Tibial nerve (tissue), 4 donors: ENCODE data around the gene ZNF148. TPM values are rescaled to one million over a fixed set of nuclear protein-coding genes. Genes with fewer than 3 reads are reported as not detected.
"Not testable (repeated sequence)": the region's sequence is repeated elsewhere in the genome, so short reads cannot be mapped to it uniquely, and the experiment has no call there.

Source experiments
- DNase-seq, 2 donors: peaks; one replicate each; pipeline ENCODE4 v3.0.0-alpha.2; 2019; ENCODE audit warnings: low spot score in 2 of 2
- H3K27ac ChIP-seq, 4 donors: fragments of 200-600 bp; sonication (generic) in 3 of 4; one replicate each; pipeline ENCODE4 v1.5.1; 2017 to 2019; ENCODE audit warnings: mild to moderate bottlenecking in 1 of 4
- H3K27me3 ChIP-seq, 2 donors: fragments of 200-600 bp; sonication (generic) in 1 of 2; one replicate each; pipeline versions ENCODE4 v1.5.1 to v1.6.0; 2017 to 2019
- H3K36me3 ChIP-seq, 3 donors: fragments of 200-600 bp; sonication (generic); one replicate each; pipeline ENCODE4 v1.5.1; 2018 to 2019
- H3K4me1 ChIP-seq, 4 donors: fragments of 200-600 bp; sonication (generic) in 3 of 4; one replicate each; pipeline ENCODE4 v1.5.1; 2017 to 2019
- H3K4me3 ChIP-seq, 4 donors: fragments of 200-600 bp; sonication (generic) in 3 of 4; one replicate each; pipeline ENCODE4 v1.5.1; 2017 to 2019; ENCODE audit warnings: mild to moderate bottlenecking in 1 of 4, moderate library complexity in 1 of 4
- H3K9me3 ChIP-seq, 4 donors: fragments of 200-600 bp; sonication (generic) in 3 of 4; one replicate each; pipeline ENCODE4 v1.5.1; 2017 to 2019
- EP300 ChIP-seq, 2 donors: sonication (generic); formaldehyde crosslinking; IDR thresholded peaks; one replicate each; pipeline ENCODE4 v1.6.1; 2017; ENCODE audit warnings: antibody characterized with exemption in 2 of 2, mild to moderate bottlenecking in 1 of 2
- POLR2A ChIP-seq, 2 donors: fragments of 450-650 bp; IDR thresholded peaks; one replicate each; pipeline ENCODE4 v1.6.1; 2017; ENCODE audit warnings: antibody characterized with exemption in 2 of 2, mild to moderate bottlenecking in 2 of 2, moderate library complexity in 2 of 2
- WGBS, 2 donors: methylation state at CpG; one replicate each; pipeline ENCODE4 v1.1.5; 2018; 5-methylcytosine and 5-hydroxymethylcytosine counted together
- total RNA-seq, 4 donors: library from RNA; depleted of rRNA; stranded (reverse); fragments of >200 nt; gene quantifications; one replicate each; pipeline ENCODE4 v1.1.0, GENCODE V29; 2016
- TF ChIP-seq, protein P1 (sequence below), 5 experiments: fragments of 200-600 bp in 3 of 5; fragments of 450-650 bp in 2 of 5; sonication (generic) in 3 of 5; IDR thresholded peaks; one replicate each; pipeline ENCODE4 v1.5.1; 2016 to 2019; ENCODE audit warnings: antibody characterized with exemption in 5 of 5, mild to moderate bottlenecking in 3 of 5, moderate library complexity in 2 of 5

ZNF148 gene
- total RNA-seq, 4 donors from 2014 or later: 19.5 to 28.0 (median 24.0) TPM

DNA sequence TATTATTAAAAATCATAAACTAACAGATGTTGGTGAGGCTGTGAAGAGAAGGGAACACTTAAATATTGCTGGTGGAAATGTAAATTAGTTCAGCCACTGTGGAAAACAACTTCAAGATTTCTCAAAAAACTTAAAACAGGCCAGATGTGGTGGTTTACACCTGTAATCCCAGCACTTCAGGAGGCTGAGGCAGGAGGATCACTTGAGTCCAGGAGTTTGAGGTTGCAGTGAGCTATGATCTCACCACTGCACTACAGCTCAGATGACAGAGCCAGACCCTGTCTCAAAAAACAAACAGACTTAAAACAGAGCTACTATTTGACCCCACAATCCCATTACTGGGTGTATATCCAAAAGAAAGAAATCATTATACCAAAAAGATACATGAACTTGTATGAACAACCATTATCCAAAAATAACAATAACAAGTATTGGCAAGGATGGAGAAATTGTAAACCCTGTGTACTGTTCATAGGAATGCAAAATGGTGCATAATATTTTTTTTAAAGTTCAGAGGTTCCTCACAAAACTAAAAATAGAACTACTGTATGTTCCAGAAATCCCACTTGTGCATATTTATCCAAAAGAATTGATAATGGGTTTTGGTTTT lies 25.5 kb downstream of the ZNF148 start:
- no peak overlapping the region for H3K4me3 ChIP-seq
- TF ChIP-seq EP300 (IDR thresholded peaks at IDR 0.05) (no peak), POLR2A (IDR thresholded peaks at IDR 0.05) (no peak)
- TF ChIP-seq, protein P1, sequence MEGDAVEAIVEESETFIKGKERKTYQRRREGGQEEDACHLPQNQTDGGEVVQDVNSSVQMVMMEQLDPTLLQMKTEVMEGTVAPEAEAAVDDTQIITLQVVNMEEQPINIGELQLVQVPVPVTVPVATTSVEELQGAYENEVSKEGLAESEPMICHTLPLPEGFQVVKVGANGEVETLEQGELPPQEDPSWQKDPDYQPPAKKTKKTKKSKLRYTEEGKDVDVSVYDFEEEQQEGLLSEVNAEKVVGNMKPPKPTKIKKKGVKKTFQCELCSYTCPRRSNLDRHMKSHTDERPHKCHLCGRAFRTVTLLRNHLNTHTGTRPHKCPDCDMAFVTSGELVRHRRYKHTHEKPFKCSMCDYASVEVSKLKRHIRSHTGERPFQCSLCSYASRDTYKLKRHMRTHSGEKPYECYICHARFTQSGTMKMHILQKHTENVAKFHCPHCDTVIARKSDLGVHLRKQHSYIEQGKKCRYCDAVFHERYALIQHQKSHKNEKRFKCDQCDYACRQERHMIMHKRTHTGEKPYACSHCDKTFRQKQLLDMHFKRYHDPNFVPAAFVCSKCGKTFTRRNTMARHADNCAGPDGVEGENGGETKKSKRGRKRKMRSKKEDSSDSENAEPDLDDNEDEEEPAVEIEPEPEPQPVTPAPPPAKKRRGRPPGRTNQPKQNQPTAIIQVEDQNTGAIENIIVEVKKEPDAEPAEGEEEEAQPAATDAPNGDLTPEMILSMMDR (IDR thresholded peaks at IDR 0.05): no peak
- DNase-seq: no peak
- peaks cover 0 to 5% (median 0%) of the 10 kb centered on the region in 3 donors for H3K36me3 ChIP-seq
- H3K4me1 ChIP-seq: peaks cover 0 to 13% (median 2%) of the 10 kb centered on the region in 4 donors
- H3K9me3 ChIP-seq: peaks cover 0 to 28% (median 0%) of the 10 kb centered on the region in 4 donors
- no peak overlapping the region for H3K27ac ChIP-seq
- H3K27me3 ChIP-seq: no peaks in the 10 kb centered on the region

DNA sequence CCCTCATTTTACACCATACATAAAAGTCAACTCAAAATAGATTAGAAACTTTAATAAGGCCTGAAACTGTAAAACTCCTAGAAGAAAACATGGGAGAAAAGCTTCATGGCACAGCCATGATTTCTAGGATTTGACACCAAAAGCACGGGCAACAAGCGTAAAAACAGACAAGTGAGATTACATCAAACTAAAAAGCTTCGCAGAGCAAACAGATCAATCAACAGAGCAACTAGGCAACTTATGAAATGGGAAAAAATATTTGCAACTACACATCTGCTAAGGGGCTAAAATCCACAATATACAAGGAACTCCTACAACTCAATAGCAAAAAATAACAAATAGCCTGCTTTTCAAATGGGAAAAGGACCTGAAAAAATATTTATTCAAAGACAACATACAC lies 26.1 kb downstream of the ZNF148 start:
- Histone ChIP-seq H3K27ac (no peak overlapping the region), H3K36me3 (peaks cover 0 to 5% (median 0%) of the 10 kb centered on the region in 3 donors), H3K4me1 (peaks cover 0 to 13% (median 2%) of the 10 kb centered on the region in 4 donors), H3K27me3 (no peaks in the 10 kb centered on the region), H3K4me3 (no peak overlapping the region), H3K9me3 (peaks cover 0 to 28% (median 0%) of the 10 kb centered on the region in 4 donors)
- no peak for TF ChIP-seq EP300 (IDR thresholded peaks at IDR 0.05)
- TF ChIP-seq POLR2A (IDR thresholded peaks at IDR 0.05): no peak
- TF ChIP-seq, protein P1 (IDR thresholded peaks at IDR 0.05): no peak
- WGBS, 2 donors: 92 to 100% methylated on average over 3 of the region's 3 CpGs
- DNase-seq: no peak

DNA sequence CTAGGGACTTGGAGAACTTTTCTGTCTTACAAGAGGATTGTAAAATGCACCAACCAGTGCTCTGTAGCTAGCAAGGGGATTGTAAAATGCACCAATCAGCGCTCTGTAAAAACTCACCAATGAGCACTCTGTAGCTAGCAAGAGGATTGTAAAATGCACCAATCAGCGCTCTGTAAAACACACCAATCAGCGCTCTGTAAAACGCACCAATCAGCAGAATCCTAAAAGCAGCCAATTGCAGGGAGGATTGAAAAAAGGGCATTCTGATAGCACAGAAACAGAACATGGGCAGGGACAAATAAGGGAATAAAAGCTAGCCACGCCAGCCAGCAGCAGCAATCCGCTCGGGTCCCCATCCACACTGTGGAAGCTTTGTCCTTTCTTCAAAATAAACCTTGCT lies 31.8 kb downstream of the ZNF148 start:
- not testable (repeated sequence) for DNase-seq, H3K4me3 ChIP-seq, H3K27ac ChIP-seq, H3K4me1 ChIP-seq, H3K27me3 ChIP-seq
- Histone ChIP-seq H3K9me3 (peaks cover 0 to 45% (median 5%) of the 10 kb centered on the region in 4 donors), H3K36me3 (peaks cover 0 to 13% (median 0%) of the 10 kb centered on the region in 3 donors)
- 96 to 98% methylated on average over 7 of the region's 7 CpGs for WGBS, 2 donors

DNA sequence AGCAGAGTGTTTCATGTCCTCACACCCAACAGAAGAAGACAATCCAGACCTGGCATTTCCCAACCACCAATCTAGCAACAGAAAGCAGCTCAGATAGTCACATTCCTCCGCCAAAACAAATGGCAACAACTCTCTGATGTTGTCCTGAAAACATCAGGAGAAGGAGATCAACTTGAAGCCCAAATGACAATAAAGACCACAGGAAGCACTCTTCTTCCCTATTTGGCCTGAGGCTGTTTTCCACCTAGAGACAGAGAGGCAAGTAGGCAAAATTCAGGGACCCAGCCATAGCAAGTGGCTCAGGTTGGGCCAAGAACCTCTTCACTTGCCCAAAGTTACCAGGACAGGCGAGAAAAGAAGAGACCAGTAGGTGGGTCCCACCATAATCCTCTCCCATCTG lies 35.0 kb downstream of the ZNF148 start:
- no peaks in the 10 kb centered on the region for H3K27me3 ChIP-seq
- WGBS, 2 donors: 94 to 100% methylated on average over 2 of the region's 2 CpGs
- H3K4me1 ChIP-seq: peaks cover 0 to 25% (median under 1%) of the 10 kb centered on the region in 4 donors
- H3K36me3 ChIP-seq: peaks cover 0 to 8% (median 0%) of the 10 kb centered on the region in 3 donors
- H3K27ac ChIP-seq: no peak overlapping the region
- TF ChIP-seq EP300 (IDR thresholded peaks at IDR 0.05) (no peak), POLR2A (IDR thresholded peaks at IDR 0.05) (no peak)
- TF ChIP-seq, protein P1 (IDR thresholded peaks at IDR 0.05): no peak
- no peak overlapping the region for H3K4me3 ChIP-seq
- H3K9me3 ChIP-seq: peaks cover 0 to 25% (median 5%) of the 10 kb centered on the region in 4 donors
- DNase-seq: no peak

DNA sequence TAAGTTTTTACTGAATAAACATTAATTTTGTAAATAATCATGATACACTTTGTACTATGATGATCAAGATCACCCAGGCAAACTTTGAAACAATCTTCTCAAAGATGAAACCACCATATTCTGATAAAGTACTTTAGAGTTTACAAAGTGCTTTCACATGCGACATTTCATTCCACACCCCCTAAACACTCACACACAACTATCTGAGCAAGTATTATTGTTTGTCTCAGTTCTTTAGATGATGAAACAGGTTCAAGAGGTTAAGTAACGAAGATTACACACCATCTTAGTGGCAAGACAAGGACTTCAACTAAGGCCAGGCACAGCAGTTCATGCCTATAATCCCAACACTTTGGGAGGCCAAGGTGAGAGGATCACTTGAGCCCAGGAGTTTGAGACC lies 37.6 kb downstream of the ZNF148 start:
- TF ChIP-seq EP300 (IDR thresholded peaks at IDR 0.05) (no peak), POLR2A (IDR thresholded peaks at IDR 0.05) (no peak)
- TF ChIP-seq, protein P1 (IDR thresholded peaks at IDR 0.05): no peak
- Histone ChIP-seq H3K4me1 (peaks cover 3 to 39% (median 9%) of the 10 kb centered on the region in 4 donors), H3K27me3 (no peaks in the 10 kb centered on the region), H3K9me3 (peaks cover 0 to 13% (median 4%) of the 10 kb centered on the region in 4 donors), H3K4me3 (no peak overlapping the region), H3K36me3 (no peaks in the 10 kb centered on the region), H3K27ac (no peak overlapping the region)
- no peak for DNase-seq
- 81 to 89% methylated on average over 2 of the region's 2 CpGs for WGBS, 2 donors
